ENCODE data around the gene ABCA13. TPM values are rescaled to one million over a fixed set of nuclear protein-coding genes. Genes with fewer than 3 reads are reported as not detected.

The ABCA13 gene
- total RNA-seq, 1 experiment from 2014 or later: 0.03 TPM

DNA sequence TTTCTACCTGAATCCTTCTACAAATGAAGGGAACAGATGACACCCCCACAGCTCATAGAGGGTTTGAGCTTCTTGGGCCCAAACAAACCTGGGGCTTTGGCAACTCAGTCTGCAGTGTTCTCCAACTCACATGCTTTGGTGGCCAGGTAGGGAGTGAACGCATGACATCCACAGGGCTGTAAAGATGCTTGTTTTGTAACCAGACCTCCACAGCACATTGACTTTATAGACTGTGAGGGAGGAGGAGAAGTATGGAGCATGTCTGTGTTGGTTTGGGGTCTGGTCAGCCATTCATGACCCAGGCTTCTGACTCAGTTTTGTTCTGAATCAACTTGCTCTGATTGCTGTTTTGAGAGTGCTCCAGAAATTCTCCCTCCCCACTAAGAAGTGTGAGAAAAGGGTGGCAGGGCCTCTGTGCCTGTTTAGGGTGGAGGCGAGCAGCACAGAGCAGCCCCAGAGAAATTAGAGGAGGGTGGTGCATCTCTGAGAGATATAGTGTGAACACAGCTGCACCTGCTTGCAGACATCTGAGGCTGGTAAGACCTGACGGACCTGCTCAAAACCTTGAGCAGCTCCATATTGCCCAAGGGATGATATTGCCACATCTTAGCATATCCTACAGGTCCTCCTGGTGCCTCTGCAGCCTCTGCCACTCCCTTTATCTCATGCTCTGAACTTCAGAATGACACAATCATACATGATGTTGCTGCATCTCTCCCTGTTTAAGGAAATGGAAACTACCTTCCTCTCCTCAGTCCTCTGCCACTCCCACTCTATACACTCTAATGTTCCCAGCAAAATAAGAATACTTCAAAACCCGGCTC, 287.7 kb downstream of the ABCA13 start:
- in situ Hi-C loops (cut with HindIII; ENCODE audit: low sequenced_read_pairs): no loop called here
- no peak for DNase-seq (ENCODE audit: low spot score)

DNA sequence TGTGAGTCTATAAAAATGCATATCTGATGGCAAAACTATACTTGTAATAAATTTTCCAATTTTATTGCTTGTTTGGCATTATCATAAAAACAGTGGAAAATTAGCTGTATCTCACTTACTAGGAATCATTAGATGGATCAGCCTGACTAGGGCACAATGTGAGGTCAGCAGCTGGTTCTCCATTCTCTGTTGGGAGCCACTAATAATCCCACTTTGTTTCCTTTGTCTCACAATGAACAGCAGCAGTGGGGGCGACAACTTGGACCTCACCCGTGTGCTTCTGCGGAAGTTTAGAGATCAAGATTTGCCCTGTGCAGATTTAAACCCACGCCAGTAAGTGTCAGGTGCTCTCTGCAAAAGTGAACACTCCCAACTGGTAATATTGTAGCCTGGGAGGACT, 295.5 kb downstream of the ABCA13 start:
- DNase-seq (ENCODE audit: low spot score): no peak
- in situ Hi-C loops (cut with HindIII; ENCODE audit: low sequenced_read_pairs): no loop called here

DNA sequence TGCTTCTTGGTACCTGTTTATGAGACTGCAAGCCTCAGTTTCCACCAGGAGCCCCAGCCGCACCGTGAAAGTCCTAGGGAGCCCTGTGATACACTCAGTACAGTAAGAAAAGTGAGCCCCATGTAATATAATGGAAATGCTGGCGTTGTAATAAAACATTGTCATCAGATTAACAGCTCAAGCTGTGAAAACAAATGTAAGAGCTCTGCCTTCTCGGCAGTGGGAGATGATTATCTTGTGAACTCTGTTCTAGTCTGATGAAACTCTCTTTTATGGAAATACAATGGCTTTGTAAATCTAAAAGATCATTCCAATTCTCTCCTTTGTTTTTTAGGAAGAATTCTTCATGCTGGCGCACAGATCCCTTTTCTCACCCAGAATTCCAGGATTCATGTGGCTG, 299.9 kb downstream of the ABCA13 start:
- in situ Hi-C loops (cut with HindIII; ENCODE audit: low sequenced_read_pairs): no loop called here
- DNase-seq (ENCODE audit: low spot score): no peak

DNA sequence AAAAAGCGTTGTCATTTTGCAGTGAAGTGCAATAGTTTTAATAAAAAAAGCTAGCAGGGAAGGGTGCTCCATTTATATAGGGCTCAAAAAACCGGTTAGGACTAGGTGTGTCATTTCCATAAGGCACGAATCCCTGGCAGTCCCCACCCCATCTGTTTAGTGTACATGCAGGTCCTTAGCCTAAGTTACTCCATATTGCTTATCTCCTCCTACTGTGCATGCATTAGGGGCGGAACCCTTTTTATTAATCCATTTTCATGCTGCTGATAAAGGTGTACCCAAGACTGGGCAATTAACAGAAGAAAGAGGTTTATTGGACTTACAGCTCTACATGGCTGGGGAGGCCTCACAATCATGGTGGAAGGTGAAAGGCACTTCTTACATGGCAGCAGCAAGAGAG, 301.4 kb downstream of the ABCA13 start:
- DNase-seq (ENCODE audit: low spot score): no peak
- in situ Hi-C loops (cut with HindIII; ENCODE audit: low sequenced_read_pairs): no loop called here

DNA sequence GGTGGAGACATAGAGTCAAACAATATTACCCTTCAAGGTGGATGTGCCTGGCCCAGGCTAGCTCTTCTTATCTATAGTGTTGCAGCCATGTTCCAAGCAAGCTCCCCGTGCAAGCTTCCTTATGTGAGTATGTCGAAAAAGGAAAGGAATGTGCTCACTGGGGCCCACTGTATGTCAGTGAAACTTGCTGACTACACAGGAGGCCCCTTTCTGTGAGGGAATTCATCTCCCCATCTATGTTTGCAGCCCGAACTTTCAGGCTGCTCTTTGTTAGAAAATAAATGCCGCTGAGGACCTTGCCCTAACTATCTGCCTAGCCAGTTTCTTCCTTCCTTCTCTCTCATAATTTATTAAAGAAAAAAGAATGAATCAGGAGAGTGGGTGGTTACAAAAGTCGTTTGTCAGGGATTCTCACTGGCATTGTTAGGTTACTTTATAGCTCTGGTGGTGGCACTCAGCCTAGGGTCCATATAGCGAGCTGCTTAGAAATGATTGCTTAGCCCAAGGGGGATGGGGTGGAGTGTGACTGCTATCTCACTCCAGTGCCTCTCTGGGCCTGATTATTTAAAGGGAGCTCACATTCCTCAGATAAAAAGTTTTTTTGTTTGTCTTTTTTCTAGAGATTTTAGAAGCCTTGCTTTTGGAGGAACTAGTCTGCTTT, 302.1 kb downstream of the ABCA13 start:
- in situ Hi-C loops (cut with HindIII; ENCODE audit: low sequenced_read_pairs): no loop called here

DNA sequence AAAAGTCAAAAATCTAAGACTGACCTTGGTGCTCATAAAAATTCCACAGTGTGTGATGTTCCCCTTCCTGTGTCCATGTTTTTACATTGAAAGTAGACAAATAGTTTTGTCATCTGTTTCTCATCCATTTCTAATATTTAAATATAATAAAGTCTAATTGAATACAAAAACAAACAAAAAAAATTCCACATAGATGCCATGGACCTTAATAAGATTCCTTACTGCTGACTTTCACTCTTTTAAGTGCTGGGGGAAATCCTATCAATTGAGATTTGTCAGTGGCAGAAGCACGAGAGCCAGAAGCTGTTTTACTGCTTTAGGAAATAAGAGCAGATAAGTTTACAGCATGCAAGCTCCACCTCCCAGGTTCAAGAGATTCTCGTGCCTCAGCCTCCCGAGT, 310.0 kb downstream of the ABCA13 start:
- in situ Hi-C loops (cut with HindIII; ENCODE audit: low sequenced_read_pairs): no loop called here
- DNase-seq (ENCODE audit: low spot score): no peak

More for the DNA sequence above, 302.1 kb downstream of the ABCA13 start:
- DNase-seq (ENCODE audit: low spot score): no peak

DNA sequence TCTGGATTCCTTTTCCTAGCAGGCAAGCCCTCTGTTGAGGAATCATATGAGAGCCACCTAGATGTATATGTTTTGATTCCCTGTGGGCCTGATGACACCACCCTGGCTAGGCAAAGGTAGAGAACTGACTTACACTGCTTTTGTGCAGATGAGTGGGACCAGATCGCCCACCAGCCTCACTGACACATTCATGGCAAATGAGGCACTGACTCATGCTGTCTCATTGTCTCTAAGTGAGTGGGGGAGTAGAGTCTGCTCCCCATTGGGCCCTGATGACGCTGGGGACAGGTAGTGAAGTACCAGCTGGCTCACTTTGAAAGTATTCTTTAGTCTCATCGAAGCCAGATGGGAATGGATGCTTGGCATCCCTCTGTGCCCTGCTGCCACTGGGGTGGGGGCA, 326.3 kb downstream of the ABCA13 start:
- in situ Hi-C loops (cut with HindIII; ENCODE audit: low sequenced_read_pairs): no loop called here
- no peak for DNase-seq (ENCODE audit: low spot score)

DNA sequence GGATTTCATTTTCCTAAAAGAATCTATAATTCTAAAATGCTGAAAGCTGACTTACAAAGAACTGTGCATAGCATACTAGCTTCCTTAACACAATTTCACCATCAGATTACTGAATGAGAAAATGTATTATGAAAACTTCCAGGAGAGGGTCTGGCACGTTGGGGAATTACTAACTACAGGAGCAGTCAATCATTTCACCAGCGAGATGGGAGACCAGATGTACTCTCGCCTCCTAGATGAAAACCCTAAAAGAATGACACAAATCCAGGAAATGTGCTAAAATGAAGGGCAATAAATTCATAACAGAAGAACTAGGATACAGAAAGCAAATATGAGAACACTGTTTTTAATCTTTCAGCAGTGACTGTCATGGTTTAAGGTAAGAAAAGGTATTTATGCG, 330.8 kb downstream of the ABCA13 start:
- DNase-seq (ENCODE audit: low spot score): no peak
- in situ Hi-C loops (cut with HindIII; ENCODE audit: low sequenced_read_pairs): no loop called here

DNA sequence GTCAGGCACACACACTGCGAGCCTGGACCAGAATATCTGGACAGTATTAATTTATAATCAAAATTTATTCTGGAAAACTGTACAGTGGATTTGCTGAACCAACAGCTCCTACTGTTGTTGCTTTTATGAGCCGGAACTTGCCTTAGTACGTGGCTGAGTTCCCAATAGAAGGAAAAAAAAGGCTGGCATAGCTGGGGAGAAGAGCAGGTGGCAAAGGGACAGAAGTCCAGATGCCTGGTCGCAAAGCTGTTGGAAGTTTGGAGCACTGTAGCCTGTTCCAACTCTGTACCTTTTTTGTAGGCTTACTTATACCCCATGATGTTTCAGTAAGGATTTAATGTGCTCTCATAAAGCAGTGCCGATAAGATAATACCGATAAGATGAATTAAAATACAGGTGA, 333.8 kb downstream of the ABCA13 start:
- in situ Hi-C loops (cut with HindIII; ENCODE audit: low sequenced_read_pairs): no loop called here
- peak; percentile 56 for DNase-seq (ENCODE audit: low spot score)

DNA sequence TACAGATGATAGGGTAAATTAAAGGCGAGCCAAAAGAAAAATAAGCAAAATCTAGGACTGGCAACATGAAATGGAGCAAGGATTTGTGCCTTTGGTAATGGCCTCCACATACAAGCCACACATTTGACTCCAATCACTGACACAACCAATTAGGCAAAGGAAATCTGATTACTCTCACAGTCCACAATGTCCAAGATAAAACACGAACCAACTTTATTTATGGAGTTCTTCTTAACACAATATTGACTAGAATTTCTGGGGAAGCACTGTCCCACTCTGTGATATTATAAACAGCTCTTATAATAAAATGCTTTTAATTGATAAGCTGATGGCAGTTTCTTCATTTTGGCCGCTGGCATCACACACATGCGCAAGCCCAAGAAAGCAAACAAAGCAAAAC, 334.2 kb downstream of the ABCA13 start:
- in situ Hi-C loops (cut with HindIII; ENCODE audit: low sequenced_read_pairs): no loop called here
- no peak for DNase-seq (ENCODE audit: low spot score)

DNA sequence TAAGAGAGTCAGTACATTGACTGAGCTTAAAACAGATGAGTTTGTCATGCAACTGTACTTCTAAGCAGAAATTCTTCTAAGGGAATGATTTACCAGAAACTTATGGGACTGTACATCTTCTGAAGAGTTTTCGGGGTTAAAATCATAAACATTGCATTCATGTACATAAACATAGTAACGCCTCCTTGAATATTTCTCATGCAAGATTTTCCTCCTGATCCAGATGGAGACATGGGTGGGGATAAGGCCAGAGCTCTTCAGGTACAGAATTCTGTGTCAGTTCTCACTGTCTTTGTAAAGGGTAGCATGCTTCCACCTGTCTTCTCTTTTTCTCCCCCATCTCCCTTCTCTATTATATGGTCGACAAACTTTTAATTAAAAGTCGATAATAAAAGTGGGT, 335.3 kb downstream of the ABCA13 start:
- in situ Hi-C loops (cut with HindIII; ENCODE audit: low sequenced_read_pairs): no loop called here
- DNase-seq (ENCODE audit: low spot score): no peak

DNA sequence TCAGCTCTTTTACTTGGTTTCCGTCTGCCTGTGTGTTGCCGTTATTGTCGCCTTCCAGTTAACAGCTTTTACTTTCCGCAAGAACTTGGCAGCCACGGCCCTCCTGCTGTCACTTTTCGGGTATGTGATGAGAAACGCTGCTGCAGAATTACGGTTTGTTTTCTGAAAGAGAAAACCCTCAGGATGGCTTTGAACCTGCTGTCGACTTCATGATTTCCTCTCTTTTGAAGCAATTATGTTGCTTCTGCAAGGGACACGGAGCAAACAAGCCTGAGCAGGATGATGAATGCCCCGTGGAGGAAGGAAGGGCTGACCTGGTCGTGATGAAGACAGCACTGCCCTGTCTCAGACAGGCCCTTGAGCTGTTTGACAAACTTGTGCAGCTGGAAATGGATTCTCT, 339.8 kb downstream of the ABCA13 start:
- in situ Hi-C loops (cut with HindIII; ENCODE audit: low sequenced_read_pairs): no loop called here

DNA sequence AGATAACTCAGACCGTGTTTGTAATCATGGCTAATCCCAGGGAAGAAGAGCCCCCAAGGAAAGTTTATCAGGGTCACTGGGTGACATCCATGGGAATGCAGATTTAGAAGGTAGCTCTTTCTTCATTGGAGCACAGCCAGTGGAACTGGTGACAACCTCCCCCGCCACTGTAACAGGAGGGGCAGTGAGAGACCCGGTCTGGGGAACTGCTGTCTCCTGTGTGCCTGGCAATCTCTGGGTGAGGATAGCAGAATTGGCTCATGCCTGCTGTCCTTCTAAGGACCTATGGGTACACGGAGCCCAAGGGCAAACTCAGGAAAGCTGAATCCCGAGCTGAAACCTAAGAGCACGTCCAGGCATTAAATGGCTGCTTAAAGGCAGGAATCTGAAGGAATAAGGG, 341.6 kb downstream of the ABCA13 start:
- in situ Hi-C loops (cut with HindIII; ENCODE audit: low sequenced_read_pairs): no loop called here
- no peak for DNase-seq (ENCODE audit: low spot score)

More for the DNA sequence above, 339.8 kb downstream of the ABCA13 start:
- peak; percentile 55 for DNase-seq (ENCODE audit: low spot score)

DNA sequence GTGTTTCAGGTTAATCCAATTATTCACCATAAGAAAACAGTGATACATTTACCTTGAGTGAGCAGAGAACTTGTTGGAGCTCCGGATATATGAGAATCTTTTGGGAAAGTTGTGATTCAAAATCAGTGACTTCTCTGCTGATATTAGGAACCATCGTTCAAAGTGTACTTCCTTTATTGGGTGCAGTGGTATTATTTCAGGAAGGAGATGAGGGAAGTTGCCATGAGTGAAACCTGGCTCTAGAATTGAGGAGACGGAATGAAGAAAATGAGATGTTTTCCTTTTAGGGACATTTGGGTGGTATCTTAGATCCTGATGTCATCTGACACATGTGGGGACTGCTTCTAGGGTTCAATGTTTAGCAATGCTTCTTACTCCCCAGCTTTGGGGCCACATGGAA, 343.9 kb downstream of the ABCA13 start:
- in situ Hi-C loops (cut with HindIII; ENCODE audit: low sequenced_read_pairs): no loop called here
- no peak for DNase-seq (ENCODE audit: low spot score)

DNA sequence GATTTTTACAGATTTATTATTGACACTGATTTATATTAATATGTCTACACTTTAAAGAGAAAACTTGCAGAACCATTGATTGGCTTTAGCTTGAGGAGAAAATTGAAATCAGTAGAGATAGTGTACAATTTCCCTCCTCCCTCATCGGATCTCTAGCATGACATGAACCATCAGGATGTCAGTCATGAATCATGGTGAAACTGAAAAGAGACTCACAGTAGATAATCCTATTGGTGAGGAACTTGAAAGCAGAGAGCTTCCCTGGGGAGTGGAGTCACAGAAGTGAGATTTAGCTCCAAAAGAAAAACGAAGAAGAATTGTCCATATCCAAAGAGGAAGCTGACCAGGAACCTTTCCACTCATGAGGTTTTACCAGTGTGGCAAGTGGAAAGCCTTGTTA, 346.8 kb downstream of the ABCA13 start:
- in situ Hi-C loops (cut with HindIII; ENCODE audit: low sequenced_read_pairs): no loop called here
- DNase-seq (ENCODE audit: low spot score): no peak

DNA sequence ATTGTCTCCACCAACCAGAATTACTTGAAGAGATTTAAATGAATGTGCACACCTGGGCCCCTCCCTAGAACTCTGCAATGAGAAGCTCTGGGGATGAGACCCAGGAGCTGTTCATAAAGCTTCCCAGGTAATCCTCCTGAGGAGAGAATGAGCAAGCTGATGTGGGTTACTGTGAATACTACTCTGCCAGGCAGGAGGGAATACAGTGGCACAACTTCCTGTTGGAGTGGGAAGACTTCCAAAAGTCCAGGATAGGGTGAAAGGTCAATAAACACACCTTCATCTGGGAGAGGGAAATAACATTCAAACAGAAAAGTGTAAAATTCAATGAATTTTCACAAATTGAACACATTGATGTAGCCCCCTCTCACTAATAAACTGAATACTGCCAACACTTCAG, 351.4 kb downstream of the ABCA13 start:
- no peak for DNase-seq (ENCODE audit: low spot score)
- in situ Hi-C loops (cut with HindIII; ENCODE audit: low sequenced_read_pairs): no loop called here

DNA sequence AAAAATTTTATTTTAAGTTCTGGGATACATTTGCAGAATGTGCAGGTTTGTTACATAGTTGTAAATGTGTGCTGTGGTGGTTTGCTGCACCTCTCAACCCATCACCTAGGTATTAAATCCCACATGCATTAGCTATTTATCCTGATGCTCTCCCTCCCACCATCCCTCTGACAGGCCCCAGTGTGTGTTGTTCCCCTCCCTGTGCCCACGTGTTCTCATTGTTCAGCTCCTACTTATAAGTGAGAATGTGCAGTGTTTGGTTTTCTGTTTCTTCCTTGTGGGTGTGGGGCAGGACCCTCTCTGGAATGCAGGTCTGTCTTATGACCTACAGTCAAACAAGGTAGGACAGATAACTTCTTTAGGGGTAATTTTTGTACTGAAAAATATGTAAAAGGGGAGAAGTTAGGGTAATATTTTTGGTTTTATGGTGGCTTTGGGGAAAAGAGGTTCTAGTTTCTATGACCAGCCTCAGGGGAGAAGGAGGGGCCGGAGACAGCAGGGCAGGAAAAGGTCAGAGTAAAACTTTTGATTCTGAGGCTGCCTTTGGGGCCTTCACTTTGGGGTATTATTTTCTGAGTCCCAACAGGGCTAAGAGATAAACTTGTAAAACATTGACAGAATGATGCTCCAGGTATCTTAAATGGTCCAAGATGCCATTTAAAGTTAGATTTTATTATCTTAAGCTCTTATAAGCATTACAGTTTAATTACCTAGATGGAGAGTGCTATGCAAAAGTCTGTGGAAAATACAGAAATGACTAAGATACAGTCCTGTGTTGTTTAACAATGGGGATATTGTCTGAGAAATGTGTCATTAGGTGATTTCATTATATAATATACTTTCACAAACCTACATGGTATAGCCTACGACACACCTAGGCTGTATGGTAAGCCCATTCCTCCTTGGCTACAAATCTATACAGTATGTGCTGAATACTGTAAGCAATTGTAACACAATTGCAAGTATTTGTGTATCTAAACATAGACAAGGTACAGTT, 354.8 kb downstream of the ABCA13 start:
- no peak for DNase-seq (ENCODE audit: low spot score)
- in situ Hi-C loops (cut with HindIII; ENCODE audit: low sequenced_read_pairs): no loop called here

DNA sequence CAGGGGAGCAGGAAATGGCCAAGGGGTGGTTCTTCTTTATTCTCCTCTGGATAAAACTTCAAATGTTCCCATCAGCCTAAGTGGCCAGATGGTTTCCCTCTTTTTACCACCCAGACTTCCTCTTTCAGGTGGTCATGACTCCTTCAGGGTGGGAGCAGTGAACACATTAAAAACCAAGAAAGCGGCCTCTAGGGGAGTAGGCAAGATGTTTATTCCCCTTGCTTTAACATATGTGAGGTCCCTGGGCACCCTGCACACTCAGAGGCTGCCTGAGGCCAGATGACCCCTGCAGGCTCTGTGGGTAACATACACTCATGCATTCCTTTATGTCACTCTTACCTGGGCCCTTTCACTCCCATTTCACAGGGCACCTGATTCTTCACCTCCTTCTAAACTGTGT, 357.4 kb downstream of the ABCA13 start:
- DNase-seq (ENCODE audit: low spot score): no peak
- in situ Hi-C loops (cut with HindIII; ENCODE audit: low sequenced_read_pairs): no loop called here

DNA sequence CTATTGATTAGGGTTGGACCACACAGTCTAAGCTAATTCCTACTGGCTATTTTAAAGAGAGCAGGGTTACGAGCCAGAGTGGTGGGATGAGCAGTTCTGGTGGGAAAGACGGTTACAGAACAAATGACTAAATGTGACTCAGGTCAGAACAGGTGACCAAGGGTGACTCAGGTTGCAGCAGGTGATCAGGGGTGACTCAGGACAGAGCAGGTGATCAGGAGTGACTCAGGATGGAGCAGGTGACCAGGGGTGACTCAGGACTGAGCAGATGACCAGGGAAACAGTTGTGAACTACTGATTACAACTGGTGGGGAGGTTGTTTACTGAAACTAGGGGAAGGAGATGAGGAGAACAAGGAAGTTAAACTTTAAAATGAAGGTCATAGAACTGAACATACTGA, 366.3 kb downstream of the ABCA13 start:
- in situ Hi-C loops (cut with HindIII; ENCODE audit: low sequenced_read_pairs): no loop called here
- no peak for DNase-seq (ENCODE audit: low spot score)

DNA sequence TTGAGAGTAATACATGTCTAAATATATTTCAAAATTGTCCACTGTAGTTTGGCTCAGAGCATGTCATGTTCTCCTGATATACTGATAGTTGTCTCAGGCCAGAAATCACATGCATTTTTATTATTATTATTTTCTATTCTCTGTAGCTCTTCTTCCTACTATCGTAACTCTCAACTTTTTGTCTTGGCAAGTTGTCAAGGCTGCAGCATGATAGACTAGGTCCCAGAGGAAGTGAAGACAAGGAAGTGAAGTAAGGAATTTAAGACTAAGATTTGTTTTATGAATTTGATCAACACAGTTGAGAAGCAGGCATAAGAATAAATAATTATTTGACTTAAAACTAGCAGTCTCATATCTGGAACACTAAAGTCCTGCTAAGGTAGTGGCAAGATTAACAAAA, 369.5 kb downstream of the ABCA13 start:
- in situ Hi-C loops (cut with HindIII; ENCODE audit: low sequenced_read_pairs): no loop called here
- DNase-seq (ENCODE audit: low spot score): no peak

Data from G401 (cell line).